HepG2 (cell line): ENCODE results near the gene PTGES3.

Experiments used
- DNMT1 ChIP-seq: sonication (generic); formaldehyde crosslinking; IDR thresholded peaks from 2 replicates; pipeline ENCODE4 v1.5.1; 2020; ENCODE audit warnings: mild to moderate bottlenecking, missing genetic modification reagents
- ESRRA ChIP-seq: sonication (generic); formaldehyde crosslinking; IDR thresholded peaks from 2 replicates; pipeline ENCODE4 v1.5.1; 2020; ENCODE audit warnings: mild to moderate bottlenecking, low read depth, missing genetic modification reagents
- NAIF1 ChIP-seq: sonication (generic); formaldehyde crosslinking; IDR thresholded peaks from 2 replicates; pipeline ENCODE4 v1.5.0; 2020; ENCODE audit warnings: mild to moderate bottlenecking, missing genetic modification reagents, borderline replicate concordance
- NBN ChIP-seq: fragments of 450-650 bp; conservative IDR thresholded peaks from 2 replicates; pipeline ENCODE4 v1.6.1; 2017
- SETDB1 ChIP-seq: sonication (generic); formaldehyde crosslinking; IDR thresholded peaks from 2 replicates; pipeline ENCODE4 v1.5.1; 2020; ENCODE audit warnings: missing genetic modification reagents, mild to moderate bottlenecking, borderline replicate concordance
- SMAD1 ChIP-seq: sonication (generic); formaldehyde crosslinking; IDR thresholded peaks from 2 replicates; pipeline ENCODE4 v1.4.0; 2020; ENCODE audit warnings: missing genetic modification reagents, low read depth, mild to moderate bottlenecking, borderline replicate concordance
- SRSF9 ChIP-seq: fragments of 200-400 bp; formaldehyde crosslinking; IDR thresholded peaks from 2 replicates; pipeline ENCODE4 v1.6.1; 2018; ENCODE audit warnings: borderline replicate concordance, mild to moderate bottlenecking, low read depth, low read length; ENCODE audit not compliant: insufficient read depth, poor library complexity, severe bottlenecking
- TERF1 ChIP-seq: sonication (generic); formaldehyde crosslinking; IDR thresholded peaks from 2 replicates; pipeline ENCODE4 v1.8.0; 2022; ENCODE audit warnings: mild to moderate bottlenecking, missing genetic modification reagents, moderate library complexity
- TP53 ChIP-seq: sonication (generic); formaldehyde crosslinking; conservative IDR thresholded peaks from 2 replicates; pipeline ENCODE4 v1.4.0; 2020; ENCODE audit warnings: missing genetic modification reagents
- ZBTB44 ChIP-seq: sonication (generic); formaldehyde crosslinking; IDR thresholded peaks from 2 replicates; pipeline ENCODE4 v1.4.0; 2020; ENCODE audit warnings: missing genetic modification reagents

GRCh38 chr12:56715798-56716197 lies 27.7 kb upstream of the PTGES3 start:
- TF ChIP-seq DNMT1 (no peak), SETDB1 (CRISPR knock-in tag) (no peak), TP53 (CRISPR knock-in tag) (no peak), SMAD1 (CRISPR knock-in tag) (no peak), NAIF1 (no peak), TERF1 (no peak), ESRRA (no peak), NBN (no peak), SRSF9 (no peak), ZBTB44 (CRISPR knock-in tag) (no peak)
